IPS-NIHi7 (cell line): ENCODE measurements around the gene TNFRSF4.
"Not testable (repeated sequence)": the region's sequence is repeated elsewhere in the genome, so short reads cannot be mapped to it uniquely, and the experiment has no call there.

Source experiments
- DNase-seq: peaks from one replicate; pipeline ENCODE4 v3.0.0; 2012; ENCODE audit warnings: mixed read lengths; ENCODE audit errors: extremely low spot score

TNFRSF4 gene

GRCh38 chr1:1213345-1214265, at the start of gene TNFRSF4:
Gene TNFRSF4 (minus strand): TSS chr1:1214153. CDS start chr1:1214127, 26 bp downstream.
- no peak for DNase-seq

- DNase-seq: no peak
Observed at GRCh38 chr1:1262758-1263157, 48.8 kb upstream of the TNFRSF4 start.

- DNase-seq: no peak
Observed at GRCh38 chr1:1262071-1262470, 48.1 kb upstream of the TNFRSF4 start.

- no peak for DNase-seq
Observed at GRCh38 chr1:1260843-1261560, 47.0 kb upstream of the TNFRSF4 start.

GRCh38 chr1:1259951-1260600, 46.1 kb upstream of the TNFRSF4 start:
- no peak for DNase-seq

GRCh38 chr1:1259540-1259939, 45.6 kb upstream of the TNFRSF4 start:
- no peak for DNase-seq

- no peak for DNase-seq
Observed at GRCh38 chr1:1259119-1259488, 45.2 kb upstream of the TNFRSF4 start.

- no peak for DNase-seq
Observed at GRCh38 chr1:1256956-1257871, 43.3 kb upstream of the TNFRSF4 start.

- DNase-seq: no peak
Observed at GRCh38 chr1:1255611-1256010, 41.7 kb upstream of the TNFRSF4 start.

- no peak for DNase-seq
Observed at GRCh38 chr1:1255078-1255477, 41.1 kb upstream of the TNFRSF4 start.

GRCh38 chr1:1254667-1254998, 40.7 kb upstream of the TNFRSF4 start:
- no peak for DNase-seq

- DNase-seq: no peak
Observed at GRCh38 chr1:1253972-1254666, 40.2 kb upstream of the TNFRSF4 start.

- no peak for DNase-seq
Observed at GRCh38 chr1:1253314-1253713, 39.4 kb upstream of the TNFRSF4 start.

- no peak for DNase-seq
Observed at GRCh38 chr1:1250786-1251284, 36.9 kb upstream of the TNFRSF4 start.

- not testable (repeated sequence) for DNase-seq
Observed at GRCh38 chr1:1248009-1248913, 34.3 kb upstream of the TNFRSF4 start.

- no peak for DNase-seq
Observed at GRCh38 chr1:1247341-1247913, 33.5 kb upstream of the TNFRSF4 start.

- peak; percentile 71 for DNase-seq
Observed at GRCh38 chr1:1246577-1247340, 32.8 kb upstream of the TNFRSF4 start, which contains the start of gene C1QTNF12. Gene C1QTNF12 (minus strand): TSS chr1:1246722. CDS start chr1:1246690, 32 bp downstream.

GRCh38 chr1:1245817-1246576, 32.0 kb upstream of the TNFRSF4 start:
- DNase-seq: no peak
